ENCODE data around the gene ERAL1.

The ERAL1 gene

DNA sequence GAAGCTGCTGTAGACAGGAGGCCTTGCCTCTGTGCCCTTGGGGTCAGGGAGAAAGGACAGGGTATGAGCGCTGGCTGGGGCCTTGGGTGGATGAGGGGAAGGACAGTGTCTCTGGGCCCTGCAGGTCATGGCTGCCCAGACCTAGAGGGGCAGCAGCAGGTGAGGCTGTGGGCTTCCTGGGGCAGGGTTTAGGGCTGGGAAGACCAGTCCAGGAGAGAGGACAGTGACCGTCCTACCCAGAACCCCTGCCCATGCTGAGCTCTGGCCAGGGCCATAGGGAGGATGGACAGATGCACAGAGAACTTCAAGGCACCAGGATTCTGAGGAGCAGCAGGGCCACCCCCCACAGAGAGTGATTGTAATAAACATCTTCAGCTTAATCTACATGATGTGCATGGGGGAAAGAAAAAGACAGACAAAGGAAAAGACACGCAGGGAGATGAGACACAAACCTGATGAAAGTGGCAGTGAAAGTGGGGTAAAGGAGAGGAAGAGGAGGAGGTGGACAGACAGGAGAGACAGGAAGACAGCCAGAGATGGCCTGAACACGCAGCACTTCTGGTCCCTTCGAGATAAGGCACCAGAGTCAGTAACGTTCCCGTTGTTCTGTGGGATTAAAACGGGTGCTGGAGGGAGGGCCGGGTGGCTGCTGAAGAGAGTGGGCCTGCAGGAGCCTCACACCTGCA lies 25.2 kb downstream of the ERAL1 start:
- FAIRE-seq (no peak), DNase-seq (ENCODE audit: insufficient read length, low spot score) (no peak)
- TF ChIP-seq, protein P1, sequence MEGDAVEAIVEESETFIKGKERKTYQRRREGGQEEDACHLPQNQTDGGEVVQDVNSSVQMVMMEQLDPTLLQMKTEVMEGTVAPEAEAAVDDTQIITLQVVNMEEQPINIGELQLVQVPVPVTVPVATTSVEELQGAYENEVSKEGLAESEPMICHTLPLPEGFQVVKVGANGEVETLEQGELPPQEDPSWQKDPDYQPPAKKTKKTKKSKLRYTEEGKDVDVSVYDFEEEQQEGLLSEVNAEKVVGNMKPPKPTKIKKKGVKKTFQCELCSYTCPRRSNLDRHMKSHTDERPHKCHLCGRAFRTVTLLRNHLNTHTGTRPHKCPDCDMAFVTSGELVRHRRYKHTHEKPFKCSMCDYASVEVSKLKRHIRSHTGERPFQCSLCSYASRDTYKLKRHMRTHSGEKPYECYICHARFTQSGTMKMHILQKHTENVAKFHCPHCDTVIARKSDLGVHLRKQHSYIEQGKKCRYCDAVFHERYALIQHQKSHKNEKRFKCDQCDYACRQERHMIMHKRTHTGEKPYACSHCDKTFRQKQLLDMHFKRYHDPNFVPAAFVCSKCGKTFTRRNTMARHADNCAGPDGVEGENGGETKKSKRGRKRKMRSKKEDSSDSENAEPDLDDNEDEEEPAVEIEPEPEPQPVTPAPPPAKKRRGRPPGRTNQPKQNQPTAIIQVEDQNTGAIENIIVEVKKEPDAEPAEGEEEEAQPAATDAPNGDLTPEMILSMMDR (IDR thresholded peaks at IDR 0.05; ENCODE audit: insufficient read depth, missing control alignments): no peak

DNA sequence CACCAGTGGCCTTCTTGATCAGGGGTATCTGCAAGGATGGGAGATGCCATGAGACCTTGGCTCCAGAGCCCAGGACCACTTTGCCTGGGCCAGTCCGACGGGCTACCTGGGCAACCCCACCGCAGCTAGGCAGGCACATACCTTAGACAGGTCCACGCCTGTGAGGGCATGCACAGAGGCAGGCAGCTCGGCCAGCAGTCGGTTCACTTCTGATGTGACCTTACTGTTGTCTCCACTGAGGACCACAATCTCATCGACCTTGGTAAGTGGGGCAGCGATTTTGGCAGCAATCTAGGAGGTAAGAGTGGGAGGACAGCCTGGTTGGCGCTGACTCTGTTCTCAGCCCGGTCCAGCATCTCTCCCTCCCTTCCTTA lies 25.7 kb downstream of the ERAL1 start:
- DNase-seq (ENCODE audit: insufficient read length, low spot score) (no peak), FAIRE-seq (no peak)
- TF ChIP-seq, protein P1 (IDR thresholded peaks at IDR 0.05; ENCODE audit: insufficient read depth, missing control alignments): no peak

- FAIRE-seq: no peak
- no peak for DNase-seq (ENCODE audit: insufficient read length, low spot score)
- TF ChIP-seq, protein P1 (IDR thresholded peaks at IDR 0.05; ENCODE audit: insufficient read depth, missing control alignments): no peak
These were observed 26.8 kb downstream of the ERAL1 start for GRCh38 chr17:28881533-28882056.

DNA sequence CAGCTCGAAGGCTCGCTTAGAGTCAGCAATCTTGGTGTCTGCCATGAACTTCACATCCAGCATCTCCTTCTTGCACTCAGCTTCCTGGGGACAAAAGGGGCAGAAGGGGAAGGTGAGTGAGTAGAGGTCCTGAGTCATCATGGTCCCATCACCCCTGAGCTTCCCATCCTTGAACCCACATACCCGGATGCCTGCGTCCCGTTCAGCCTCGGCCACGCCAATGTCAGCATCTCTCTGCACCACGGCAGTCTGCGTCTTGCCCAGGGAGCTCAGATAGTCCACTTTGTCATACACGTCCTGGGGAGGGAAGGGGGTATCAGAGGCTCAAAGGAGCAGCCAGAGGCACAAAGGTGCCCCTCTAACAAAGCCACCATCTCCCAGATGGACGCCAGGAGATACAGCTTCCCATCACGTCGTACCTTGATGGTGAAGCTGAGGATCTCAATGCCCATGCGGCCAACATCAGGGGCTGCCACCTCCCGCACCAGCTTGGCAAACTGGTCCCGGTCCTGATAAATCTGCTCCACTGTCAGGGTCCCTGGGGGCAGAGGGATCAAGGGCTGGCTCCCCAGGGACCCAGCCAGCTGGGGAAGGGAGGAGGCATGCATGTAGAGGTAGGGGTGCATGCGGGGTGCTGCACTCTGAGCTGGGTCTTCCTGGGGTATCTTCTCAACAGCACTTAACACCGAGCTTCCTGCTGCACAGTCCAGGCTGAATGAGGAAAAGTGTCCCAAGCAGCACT lies 27.5 kb downstream of the ERAL1 start:
- TF ChIP-seq, protein P1 (IDR thresholded peaks at IDR 0.05; ENCODE audit: insufficient read depth, missing control alignments): no peak
- FAIRE-seq: no peak
- no peak for DNase-seq (ENCODE audit: insufficient read length, low spot score)

- TF ChIP-seq, protein P1 (IDR thresholded peaks at IDR 0.05; ENCODE audit: insufficient read depth, missing control alignments): no peak
- FAIRE-seq: no peak
- DNase-seq (ENCODE audit: insufficient read length, low spot score): no peak
These were observed 29.3 kb downstream of the ERAL1 start for GRCh38 chr17:28883967-28884702.

- FAIRE-seq: no peak
- TF ChIP-seq, protein P1 (IDR thresholded peaks at IDR 0.05; ENCODE audit: insufficient read depth, missing control alignments): no peak
- no peak for DNase-seq (ENCODE audit: insufficient read length, low spot score)
These were observed 30.5 kb downstream of the ERAL1 start for GRCh38 chr17:28885363-28885762.

Measured in D721Med (cell line).